K562 (cell line): ENCODE measurements around the gene RTCB. TPM values are rescaled to one million over a fixed set of nuclear protein-coding genes. Genes with fewer than 3 reads are reported as not detected.

ENCODE experiments used
- ATAC-seq: fragments of 200-7000 bp; cut with Tn5 transposase; 3 replicates; pipeline ENCODE4 v1.9.1; 2020; ENCODE audit warnings: moderate library complexity
- BruUV-seq: library from RNA; stranded (reverse); fragments of 400-500 nt; replicated peaks from 2 replicates; lab custom pipeline; 2021; lab: Mats Ljungman, UMichigan
- CTCF ChIA-PET: fragments of 300-600 bp; formaldehyde crosslinking; extraction: SDS; loops from one replicate; lab custom pipeline; 2021; ENCODE audit warnings: low intra/inter-chr PET ratio; lab: Yijun Ruan, JAX
- POLR2A ChIA-PET: fragments of 300-600, 350-650 bp; sonication (Branson Sonifier 250); formaldehyde crosslinking; extraction: SDS; loops from one replicate; lab custom pipeline; 2021; ENCODE audit warnings: antibody characterized with exemption, inconsistent platforms; lab: Yijun Ruan, JAX
- DNase-seq, 4 experiments: peaks; one replicate each; pipeline versions ENCODE4 v3.0.0 to v3.0.0-alpha.2; 2011 to 2018; ENCODE audit warnings: low spot score in 3 of 4, mixed read lengths in 3 of 4; ENCODE audit errors: extremely low read depth in 1 of 4
- FAIRE-seq: peaks from 2 replicates; lab custom pipeline; 2011; peaks lifted over from hg19 to GRCh38; lab: Jason Lieb, UNC
- H2AFZ ChIP-seq: 2 replicates; pipeline ENCODE4 v1.6.0; 2011; ENCODE audit warnings: low read depth, low read length, control low read depth, inconsistent platforms
- H3K27ac ChIP-seq: fragments of 200-600 bp; 3 replicates; pipeline ENCODE4 v1.8.0; 2011; ENCODE audit warnings: low read depth, mild to moderate bottlenecking, control low read depth, inconsistent platforms, low read length, moderate library complexity, mixed read lengths; ENCODE audit errors: extremely low read depth
- H3K27me3 ChIP-seq, 2 experiments: fragments of 300-600 bp in 1 of 2; 2 replicates in 1 of 2; 3 replicates in 1 of 2; pipeline versions ENCODE4 v1.6.0 to v1.8.0; 2011; ENCODE audit warnings: inconsistent platforms in 2 of 2, low read length in 2 of 2, mild to moderate bottlenecking in 1 of 2, mixed read lengths in 1 of 2, moderate library complexity in 1 of 2; ENCODE audit not compliant: control insufficient read depth in 2 of 2, insufficient read depth in 2 of 2
- H3K36me3 ChIP-seq: fragments of 300-600 bp; 3 replicates; pipeline ENCODE4 v1.8.0; 2011; ENCODE audit warnings: mild to moderate bottlenecking, low read length, inconsistent platforms; ENCODE audit not compliant: control insufficient read depth, insufficient read depth
- H3K4me1 ChIP-seq, 2 experiments: fragments of 200-600 bp in 1 of 2; replicated peaks in 1 of 2; 2 replicates in 1 of 2; 3 replicates in 1 of 2; pipeline versions ENCODE4 v1.5.1 to v1.8.0; 2011; ENCODE audit warnings: inconsistent platforms in 2 of 2, low read length in 2 of 2, mild to moderate bottlenecking in 1 of 2, mixed read lengths in 1 of 2, moderate library complexity in 1 of 2; ENCODE audit not compliant: control insufficient read depth in 2 of 2, insufficient read depth in 2 of 2
- H3K4me2 ChIP-seq: 2 replicates; pipeline ENCODE4 v1.6.1; 2011; ENCODE audit warnings: low read length, control low read depth, inconsistent platforms, mixed read lengths; ENCODE audit not compliant: insufficient read depth
- H3K4me3 ChIP-seq: fragments of 200-600 bp; sonication (generic), shearing (Covaris generic); 2 replicates; pipeline ENCODE4 v1.5.1; 2016; ENCODE audit warnings: control low read depth, inconsistent platforms
- H3K79me2 ChIP-seq: fragments of 200-600 bp; 3 replicates; pipeline ENCODE4 v1.8.0; 2011; ENCODE audit warnings: low read length, inconsistent platforms; ENCODE audit not compliant: control insufficient read depth, insufficient read depth
- H3K9ac ChIP-seq, 2 experiments: 2 replicates each; pipeline versions ENCODE4 v1.6.0 to v1.6.1; 2011; ENCODE audit warnings: low read depth in 2 of 2, low read length in 2 of 2, control low read depth in 1 of 2, inconsistent platforms in 1 of 2, mild to moderate bottlenecking in 1 of 2, mixed read lengths in 1 of 2; ENCODE audit not compliant: insufficient read depth in 1 of 2
- H3K9me1 ChIP-seq: one replicate; pipeline ENCODE4 v1.6.0; 2011; ENCODE audit warnings: inconsistent platforms, mild to moderate bottlenecking, low read length, moderate library complexity; ENCODE audit not compliant: control insufficient read depth, insufficient read depth
- H3K9me3 ChIP-seq: replicated peaks from 2 replicates; pipeline ENCODE4 v1.5.1; 2011; ENCODE audit warnings: low read depth, low read length, inconsistent platforms; ENCODE audit not compliant: control insufficient read depth, insufficient read depth
- H4K20me1 ChIP-seq: replicated peaks from 2 replicates; pipeline ENCODE4 v1.6.1; 2011; ENCODE audit warnings: low read length, inconsistent platforms, mixed read lengths; ENCODE audit not compliant: control insufficient read depth, insufficient read depth
- ARID1B ChIP-seq: fragments of 450-650 bp; IDR thresholded peaks from 2 replicates; pipeline ENCODE4 v1.6.1; 2016; ENCODE audit warnings: antibody characterized with exemption, mild to moderate bottlenecking, inconsistent platforms
- CHAMP1 ChIP-seq: fragments of 450-650 bp; IDR thresholded peaks from 2 replicates; pipeline ENCODE4 v1.6.1; 2016; ENCODE audit warnings: mild to moderate bottlenecking
- CREBBP ChIP-seq: IDR thresholded peaks from one replicate; pipeline ENCODE4 v1.6.1; 2012; ENCODE audit warnings: low read depth, mild to moderate bottlenecking, control low read depth, inconsistent platforms, low read length
- FOXM1 ChIP-seq, 2 experiments: fragments of 450-650 bp in 1 of 2; sonication (generic) in 1 of 2; formaldehyde crosslinking in 1 of 2; IDR thresholded peaks; 2 replicates each; pipeline versions ENCODE4 v1.6.1 to v1.9.0; 2017 to 2022; ENCODE audit warnings: low read depth in 2 of 2, mild to moderate bottlenecking in 2 of 2, missing genetic modification reagents in 1 of 2, moderate library complexity in 1 of 2
- SETDB1 ChIP-seq: IDR thresholded peaks from one replicate; pipeline ENCODE4 v1.6.1; 2012; ENCODE audit warnings: low read length, control low read depth, inconsistent platforms
- ZNF324 ChIP-seq: fragments of 250-450 bp; sonication (Bioruptor Pico); IDR thresholded peaks from 2 replicates; pipeline ENCODE4 v1.4.0; 2020; ENCODE audit warnings: mild to moderate bottlenecking
- WGBS: fragments of 100-300 bp; shearing (Covaris generic); methylation state at CpG from one replicate; pipeline ENCODE4 v1.1.6; 2016; ENCODE audit warnings: low coverage, mixed read lengths; ENCODE audit not compliant: insufficient coverage; ENCODE audit errors: missing lambda C conversion rate; 5-methylcytosine and 5-hydroxymethylcytosine counted together
- in situ Hi-C: fragments of 300-500 bp; cut with MboI; formaldehyde crosslinking; loops from 4 replicates; pipeline ENCODE4 v1.15.0; 2018; ENCODE audit warnings: inconsistent platforms, mixed read lengths
- intact Hi-C: fragments of 100-400 bp; cut with micrococcal nuclease; formaldehyde crosslinking; loops from 2 replicates; pipeline ENCODE4 v1.14.2; 2022
- polyA plus RNA-seq, 8 experiments: library from polyadenylated mRNA; depleted of rRNA in 4 of 8; stranded (reverse) in 5 of 8; unstranded in 3 of 8; fragments of >200 nt; fragmentation: Nextera tagmentation in 2 of 8; fragmentation: Illumina TruSeq in 1 of 8; extraction: Ambion mirVana in 2 of 8; extraction: Trizol in 1 of 8; gene quantifications; 2 replicates each; pipeline versions ENCODE4 v1.2.1 to v1.2.3, GENCODE V29; 2011 to 2014; ENCODE audit warnings: inconsistent platforms in 1 of 8, missing spikeins in 1 of 8
- total RNA-seq, 7 experiments: library from RNA; depleted of rRNA in 6 of 7; stranded (reverse); fragments of >200 nt in 6 of 7; fragmentation: Illumina TruSeq in 2 of 7; extraction: Trizol in 2 of 7; gene quantifications; 2 replicates each; pipeline versions ENCODE4 v1.2.1 to v1.2.3, GENCODE V29; 2011 to 2021; ENCODE audit warnings: low replicate concordance in 1 of 7

The RTCB gene
- total and polyA plus RNA-seq, 9 of the 15 experiments (the other 6 are each of a cell fraction or from before 2014, with no cell fraction given), result 80.3 to 269 (median 92.3) TPM

DNA sequence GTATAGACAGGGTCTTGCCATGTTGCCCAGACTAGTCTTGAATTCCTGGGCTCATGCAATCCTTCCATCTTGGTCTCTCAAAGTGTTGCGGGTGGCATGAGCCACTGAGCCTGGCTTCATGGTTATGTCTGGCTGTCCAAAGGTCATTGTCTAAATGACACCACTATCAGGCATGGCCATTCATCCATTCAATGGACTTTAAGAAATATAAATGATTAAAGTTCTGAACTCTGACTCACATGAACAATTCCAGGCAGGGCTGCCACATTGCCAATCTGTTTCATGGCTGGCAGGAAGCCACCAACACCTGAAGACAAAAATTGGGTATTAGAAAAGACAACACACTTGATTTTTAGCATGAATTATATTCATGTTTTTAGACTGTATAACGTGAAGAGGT, 4.1 kb downstream of the RTCB start:
- no peak overlapping the region for H3K4me2 ChIP-seq
- CTCF ChIA-PET, result no interaction called here
- 50% methylated on average over 2 of the region's 2 CpGs for WGBS
- BruUV-seq, result no TSS peak
- no peak overlapping the region for H3K27ac ChIP-seq
- no peaks in the 10 kb centered on the region for H3K27me3 ChIP-seq
- no peaks in the 10 kb centered on the region for H3K9me1 ChIP-seq
- intact Hi-C loops (no loop called here), in situ Hi-C loops (no loop called here)
- POLR2A ChIA-PET, result no interaction called here
- ATAC-seq, result no peak
- DNase-seq, result no peak
- H4K20me1 ChIP-seq, result no peaks in the 10 kb centered on the region; the same call in 1 of the 2 replicates
- TF ChIP-seq FOXM1 (IDR thresholded peaks at IDR 0.05; ENCODE audit: low read depth) (no peak), FOXM1 (CRISPR knock-in tag; IDR thresholded peaks at IDR 0.05; ENCODE audit: low read depth) (no peak), CREBBP (no peak), ARID1B (no peak), ZNF324 (CRISPR knock-in tag) (no peak), CHAMP1 (no peak), SETDB1 (no peak)
- H3K9ac ChIP-seq, result no peak overlapping the region
- H3K4me3 ChIP-seq, result no peak overlapping the region
- peaks cover 59% of the 10 kb centered on the region; the same call in 2 of the 3 replicates for H3K36me3 ChIP-seq
- H3K4me1 ChIP-seq, result peaks cover 5 to 9% of the 10 kb centered on the region in 2 experiments; a peak in 3 of 5 replicates
- H2AFZ ChIP-seq, result no peak overlapping the region
- no peak for FAIRE-seq
- no peaks in the 10 kb centered on the region for H3K9me3 ChIP-seq
- peaks cover 35% of the 10 kb centered on the region for H3K79me2 ChIP-seq
